ENCODE measurements around the gene RPL36AL.
A peak's percentile ranks its signal among the peaks of the same experiment; 100 is the strongest.

DNA sequence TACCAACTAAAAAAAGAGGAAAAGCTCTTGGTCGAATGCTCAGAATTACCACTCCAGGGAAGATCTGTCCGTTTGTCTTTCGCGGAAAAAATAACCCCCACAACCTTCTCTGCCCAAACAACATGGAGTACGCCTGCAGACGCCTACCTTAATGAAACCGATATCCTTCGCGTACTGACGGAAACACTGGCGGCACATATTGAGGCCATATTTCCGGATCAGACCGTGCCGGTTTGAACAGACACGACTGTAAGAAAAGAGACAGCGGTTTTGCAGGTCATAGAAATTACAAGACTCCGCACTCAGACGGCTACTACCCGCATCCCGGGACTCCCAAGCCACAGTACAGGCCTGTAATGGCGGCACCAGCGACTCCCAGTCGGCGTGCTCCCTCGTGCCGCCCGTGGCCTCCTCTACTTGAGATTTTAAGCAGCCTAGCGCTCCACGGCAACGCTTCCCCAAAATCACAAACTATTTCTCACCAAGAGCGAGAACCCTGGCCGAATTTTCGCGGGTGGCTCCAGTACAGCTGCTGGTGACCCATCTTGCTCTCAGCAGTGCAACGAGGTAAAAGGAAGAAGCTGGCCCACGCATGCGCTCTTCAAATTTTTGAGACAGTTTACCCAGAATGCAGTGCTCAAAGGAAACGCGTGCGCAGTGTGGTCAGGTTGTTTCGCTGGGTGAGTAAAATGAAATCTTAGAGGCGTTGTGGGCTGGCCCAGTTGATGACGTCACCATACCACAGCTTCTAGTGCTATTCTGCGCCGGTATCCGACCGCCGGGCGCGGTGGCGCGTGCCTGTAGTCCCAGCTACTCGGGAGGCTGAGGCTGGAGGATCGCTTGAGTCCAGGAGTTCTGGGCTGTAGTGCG lies 34.4 kb downstream of the RPL36AL start, which contains the start of gene RPS29:
- TF ChIP-seq, protein P1, sequence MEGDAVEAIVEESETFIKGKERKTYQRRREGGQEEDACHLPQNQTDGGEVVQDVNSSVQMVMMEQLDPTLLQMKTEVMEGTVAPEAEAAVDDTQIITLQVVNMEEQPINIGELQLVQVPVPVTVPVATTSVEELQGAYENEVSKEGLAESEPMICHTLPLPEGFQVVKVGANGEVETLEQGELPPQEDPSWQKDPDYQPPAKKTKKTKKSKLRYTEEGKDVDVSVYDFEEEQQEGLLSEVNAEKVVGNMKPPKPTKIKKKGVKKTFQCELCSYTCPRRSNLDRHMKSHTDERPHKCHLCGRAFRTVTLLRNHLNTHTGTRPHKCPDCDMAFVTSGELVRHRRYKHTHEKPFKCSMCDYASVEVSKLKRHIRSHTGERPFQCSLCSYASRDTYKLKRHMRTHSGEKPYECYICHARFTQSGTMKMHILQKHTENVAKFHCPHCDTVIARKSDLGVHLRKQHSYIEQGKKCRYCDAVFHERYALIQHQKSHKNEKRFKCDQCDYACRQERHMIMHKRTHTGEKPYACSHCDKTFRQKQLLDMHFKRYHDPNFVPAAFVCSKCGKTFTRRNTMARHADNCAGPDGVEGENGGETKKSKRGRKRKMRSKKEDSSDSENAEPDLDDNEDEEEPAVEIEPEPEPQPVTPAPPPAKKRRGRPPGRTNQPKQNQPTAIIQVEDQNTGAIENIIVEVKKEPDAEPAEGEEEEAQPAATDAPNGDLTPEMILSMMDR (IDR thresholded peaks at IDR 0.05) = no peak
- TF ChIP-seq EZH2phosphoT487 (IDR thresholded peaks at IDR 0.05; ENCODE audit: borderline replicate concordance, low read depth) (no peak), FOXM1 (IDR thresholded peaks at IDR 0.05; ENCODE audit: low read depth) (no peak), SIN3A (IDR thresholded peaks at IDR 0.05; ENCODE audit: borderline replicate concordance, low read depth, low read length) (peak; percentile 43; the same call in 1 of the 2 replicates)
